WTC11 (cell line): ENCODE data around the gene CPXM2. TPM values are rescaled to one million over a fixed set of nuclear protein-coding genes. Genes with fewer than 3 reads are reported as not detected.

Source experiments
- ATAC-seq: fragments of 200-7000 bp; cut with Tn5 transposase; 2 replicates; pipeline ENCODE4 v1.10.0; 2021; ENCODE audit warnings: mild to moderate bottlenecking, moderate library complexity
- CTCF ChIA-PET: fragments of 300-600 bp; sonication (Branson Sonifier 250); formaldehyde crosslinking; loops from one replicate; lab custom pipeline; 2021; ENCODE audit warnings: antibody characterized with exemption; lab: Charles Lee
- POLR2A ChIA-PET: fragments of 350-600 bp; sonication (Branson Sonifier 250); formaldehyde crosslinking; loops from one replicate; lab custom pipeline; 2021; ENCODE audit warnings: antibody characterized with exemption; lab: Charles Lee
- DNase-seq: peaks from one replicate; pipeline ENCODE4 v3.0.0; 2021; ENCODE audit warnings: low spot score
- H3K27ac Mint-ChIP-seq: 2 replicates; pipeline ENCODE4 v1.8.0; 2021; ENCODE audit warnings: mixed read lengths
- H3K27me3 Mint-ChIP-seq: 2 replicates; pipeline ENCODE4 v1.8.0; 2021; ENCODE audit warnings: low read depth, mild to moderate bottlenecking, moderate library complexity, mixed read lengths
- H3K36me3 Mint-ChIP-seq: 2 replicates; pipeline ENCODE4 v1.8.0; 2021; ENCODE audit warnings: mixed read lengths
- H3K4me1 Mint-ChIP-seq: 2 replicates; pipeline ENCODE4 v1.8.0; 2022; ENCODE audit warnings: mixed read lengths
- H3K4me3 Mint-ChIP-seq: 2 replicates; pipeline ENCODE4 v1.8.0; 2021; ENCODE audit warnings: mild to moderate bottlenecking, moderate library complexity, mixed read lengths
- H3K9me3 Mint-ChIP-seq: 2 replicates; pipeline ENCODE4 v1.8.0; 2021; ENCODE audit warnings: mixed read lengths
- ATF6 ChIP-seq: sonication (generic); formaldehyde crosslinking; IDR thresholded peaks from 2 replicates; pipeline ENCODE4 v1.8.1; 2023; ENCODE audit warnings: mild to moderate bottlenecking, missing genetic modification reagents
- CBFB ChIP-seq: sonication (generic); formaldehyde crosslinking; IDR thresholded peaks from 2 replicates; pipeline ENCODE4 v1.8.1; 2022; ENCODE audit warnings: mild to moderate bottlenecking, low read depth, missing genetic modification reagents
- CDX4 ChIP-seq: fragments of 250-450 bp; sonication (Bioruptor Pico); IDR thresholded peaks from 2 replicates; pipeline ENCODE4 v1.9.0; 2021; ENCODE audit warnings: moderate library complexity, mild to moderate bottlenecking, inconsistent platforms, borderline replicate concordance
- CREM ChIP-seq: sonication (generic); formaldehyde crosslinking; IDR thresholded peaks from 2 replicates; pipeline ENCODE4 v1.8.1; 2022; ENCODE audit warnings: mild to moderate bottlenecking, missing genetic modification reagents, moderate library complexity
- ESRRA ChIP-seq: sonication (generic); formaldehyde crosslinking; IDR thresholded peaks from 2 replicates; pipeline ENCODE4 v1.8.1; 2022; ENCODE audit warnings: mild to moderate bottlenecking, missing genetic modification reagents, borderline replicate concordance
- FOXK1 ChIP-seq: sonication (generic); formaldehyde crosslinking; IDR thresholded peaks from 2 replicates; pipeline ENCODE4 v1.8.0; 2022; ENCODE audit warnings: mild to moderate bottlenecking, moderate library complexity, missing genetic modification reagents
- FOXP1 ChIP-seq: sonication (generic); formaldehyde crosslinking; IDR thresholded peaks from 2 replicates; pipeline ENCODE4 v1.8.0; 2022; ENCODE audit warnings: missing genetic modification reagents, mild to moderate bottlenecking, moderate library complexity, borderline replicate concordance
- GTF2I ChIP-seq: fragments of 250-450 bp; sonication (Bioruptor Pico); conservative IDR thresholded peaks from 2 replicates; pipeline ENCODE4 v1.4.0; 2021; ENCODE audit warnings: mild to moderate bottlenecking
- HMGA2 ChIP-seq: fragments of 250-450 bp; sonication (Bioruptor Pico); IDR thresholded peaks from 2 replicates; pipeline ENCODE4 v1.4.0; 2021; ENCODE audit warnings: mild to moderate bottlenecking, moderate library complexity
- JUN ChIP-seq: sonication (generic); formaldehyde crosslinking; IDR thresholded peaks from 2 replicates; pipeline ENCODE4 v1.8.0; 2023; ENCODE audit warnings: mild to moderate bottlenecking, missing genetic modification reagents
- MAX ChIP-seq: sonication (generic); formaldehyde crosslinking; IDR thresholded peaks from 2 replicates; pipeline ENCODE4 v1.8.0; 2022; ENCODE audit warnings: mild to moderate bottlenecking, missing genetic modification reagents
- NR1H2 ChIP-seq: sonication (generic); formaldehyde crosslinking; IDR thresholded peaks from 2 replicates; pipeline ENCODE4 v1.9.0; 2021; ENCODE audit warnings: mild to moderate bottlenecking, moderate library complexity, missing genetic modification reagents
- NR2C2 ChIP-seq: sonication (generic); formaldehyde crosslinking; IDR thresholded peaks from 2 replicates; pipeline ENCODE4 v1.8.0; 2022; ENCODE audit warnings: mild to moderate bottlenecking, missing genetic modification reagents
- OVOL2 ChIP-seq: fragments of 250-450 bp; sonication (Bioruptor Pico); IDR thresholded peaks from 2 replicates; pipeline ENCODE4 v1.9.0; 2021; ENCODE audit warnings: mild to moderate bottlenecking, borderline replicate concordance
- RELA ChIP-seq: sonication (generic); formaldehyde crosslinking; IDR thresholded peaks from 2 replicates; pipeline ENCODE4 v1.8.1; 2022; ENCODE audit warnings: missing genetic modification reagents, mild to moderate bottlenecking, borderline replicate concordance
- SOX15 ChIP-seq: fragments of 250-450 bp; sonication (Bioruptor Pico); IDR thresholded peaks from 2 replicates; pipeline ENCODE4 v1.9.0; 2021; ENCODE audit warnings: mild to moderate bottlenecking
- SP1 ChIP-seq: sonication (generic); formaldehyde crosslinking; conservative IDR thresholded peaks from 2 replicates; pipeline ENCODE4 v1.8.1; 2022; ENCODE audit warnings: missing genetic modification reagents
- TEAD4 ChIP-seq: sonication (generic); formaldehyde crosslinking; IDR thresholded peaks from 2 replicates; pipeline ENCODE4 v1.8.0; 2022; ENCODE audit warnings: mild to moderate bottlenecking, missing genetic modification reagents
- ZMAT4 ChIP-seq: fragments of 250-450 bp; sonication (Bioruptor Pico); IDR thresholded peaks from 2 replicates; pipeline ENCODE4 v1.9.0; 2021; ENCODE audit warnings: mild to moderate bottlenecking
- ZNF138 ChIP-seq: sonication (generic); formaldehyde crosslinking; conservative IDR thresholded peaks from 2 replicates; pipeline ENCODE4 v1.8.1; 2022; ENCODE audit warnings: mild to moderate bottlenecking, moderate library complexity, missing genetic modification reagents
- ZNF219 ChIP-seq: sonication (generic); formaldehyde crosslinking; IDR thresholded peaks from 2 replicates; pipeline ENCODE4 v1.8.0; 2023; ENCODE audit warnings: missing genetic modification reagents, mild to moderate bottlenecking, borderline replicate concordance
- ZNF425 ChIP-seq: fragments of 250-450 bp; sonication (Bioruptor Pico); conservative IDR thresholded peaks from 2 replicates; pipeline ENCODE4 v1.9.0; 2021; ENCODE audit warnings: mild to moderate bottlenecking
- total RNA-seq: library from RNA; stranded (reverse); gene quantifications from 3 replicates; pipeline ENCODE4 v1.2.3, GENCODE V29; 2021
- TF ChIP-seq, protein P1 (sequence below): sonication (generic); formaldehyde crosslinking; IDR thresholded peaks from 2 replicates; pipeline ENCODE4 v1.8.1; 2022; ENCODE audit warnings: low read depth, missing genetic modification reagents, borderline replicate concordance
- TF ChIP-seq, protein P2 (sequence below): sonication (generic); formaldehyde crosslinking; IDR thresholded peaks from 2 replicates; pipeline ENCODE4 v1.8.1; 2022; ENCODE audit warnings: low read depth, mild to moderate bottlenecking, moderate library complexity, missing genetic modification reagents, borderline replicate concordance
- TF ChIP-seq, protein P3 (sequence below): sonication (generic); formaldehyde crosslinking; IDR thresholded peaks from 2 replicates; pipeline ENCODE4 v1.8.0; 2023; ENCODE audit warnings: missing genetic modification reagents

CPXM2 gene
- total RNA-seq, 1 experiment from 2014 or later, result 3.4 TPM

DNA sequence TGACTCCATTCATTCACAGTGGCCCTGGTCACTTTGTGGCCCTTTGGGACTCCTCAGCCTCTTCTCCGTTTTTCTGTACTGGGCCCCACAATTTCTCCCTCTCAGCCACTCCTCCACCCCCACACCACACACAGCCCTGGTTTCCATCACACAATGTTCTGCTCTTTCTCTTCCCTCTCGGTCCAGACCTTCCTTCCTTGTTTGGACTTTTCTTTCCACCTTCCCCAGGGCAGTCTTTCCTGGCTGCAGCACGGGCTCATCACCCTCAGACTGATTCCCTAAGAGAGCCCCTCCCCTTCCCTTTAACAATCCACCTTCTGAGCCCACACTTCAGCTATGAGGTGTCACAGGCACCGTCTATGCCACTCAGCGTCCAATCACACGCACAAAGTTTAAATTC, 25.7 kb downstream of the CPXM2 start:
- ChIA-PET POLR2A (no interaction called here), CTCF (interaction anchor here (0.7 to 1.2 kb wide), 3 partner anchors 26 to 96 kb away, joined by 3 read pairs; no protein-coding TSS in a partner anchor)
- ATAC-seq (no peak), DNase-seq (no peak)
- H3K36me3 Mint-ChIP-seq, result 0 out of 2 replicates have a peak, but pooled peaks cover 4% of the 10 kb centered on the region
- no peaks in the 10 kb centered on the region for H3K27me3 Mint-ChIP-seq
- TF ChIP-seq, protein P1, sequence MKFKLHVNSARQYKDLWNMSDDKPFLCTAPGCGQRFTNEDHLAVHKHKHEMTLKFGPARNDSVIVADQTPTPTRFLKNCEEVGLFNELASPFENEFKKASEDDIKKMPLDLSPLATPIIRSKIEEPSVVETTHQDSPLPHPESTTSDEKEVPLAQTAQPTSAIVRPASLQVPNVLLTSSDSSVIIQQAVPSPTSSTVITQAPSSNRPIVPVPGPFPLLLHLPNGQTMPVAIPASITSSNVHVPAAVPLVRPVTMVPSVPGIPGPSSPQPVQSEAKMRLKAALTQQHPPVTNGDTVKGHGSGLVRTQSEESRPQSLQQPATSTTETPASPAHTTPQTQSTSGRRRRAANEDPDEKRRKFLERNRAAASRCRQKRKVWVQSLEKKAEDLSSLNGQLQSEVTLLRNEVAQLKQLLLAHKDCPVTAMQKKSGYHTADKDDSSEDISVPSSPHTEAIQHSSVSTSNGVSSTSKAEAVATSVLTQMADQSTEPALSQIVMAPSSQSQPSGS (CRISPR knock-in tag), result no peak
- TF ChIP-seq ZMAT4 (no peak), GTF2I (CRISPR knock-in tag) (no peak), CREM (CRISPR knock-in tag) (no peak), CDX4 (CRISPR knock-in tag) (no peak), FOXP1 (CRISPR knock-in tag) (no peak), ZNF425 (CRISPR knock-in tag) (no peak), FOXK1 (CRISPR knock-in tag) (no peak), CBFB (CRISPR knock-in tag) (no peak), ZNF138 (no peak), ESRRA (CRISPR knock-in tag) (no peak), SOX15 (no peak), HMGA2 (CRISPR knock-in tag) (no peak), ZNF219 (CRISPR knock-in tag) (no peak), OVOL2 (no peak), NR1H2 (CRISPR knock-in tag) (no peak), MAX (CRISPR knock-in tag) (no peak), SP1 (CRISPR knock-in tag) (no peak)
- TF ChIP-seq, protein P2, sequence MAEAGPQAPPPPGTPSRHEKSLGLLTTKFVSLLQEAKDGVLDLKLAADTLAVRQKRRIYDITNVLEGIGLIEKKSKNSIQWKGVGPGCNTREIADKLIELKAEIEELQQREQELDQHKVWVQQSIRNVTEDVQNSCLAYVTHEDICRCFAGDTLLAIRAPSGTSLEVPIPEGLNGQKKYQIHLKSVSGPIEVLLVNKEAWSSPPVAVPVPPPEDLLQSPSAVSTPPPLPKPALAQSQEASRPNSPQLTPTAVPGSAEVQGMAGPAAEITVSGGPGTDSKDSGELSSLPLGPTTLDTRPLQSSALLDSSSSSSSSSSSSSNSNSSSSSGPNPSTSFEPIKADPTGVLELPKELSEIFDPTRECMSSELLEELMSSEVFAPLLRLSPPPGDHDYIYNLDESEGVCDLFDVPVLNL (CRISPR knock-in tag), result no peak
- H3K9me3 Mint-ChIP-seq, result no peaks in the 10 kb centered on the region
- H3K4me1 Mint-ChIP-seq, result peaks cover 37% of the 10 kb centered on the region
- no peak overlapping the region for H3K4me3 Mint-ChIP-seq
- no peak overlapping the region for H3K27ac Mint-ChIP-seq

DNA sequence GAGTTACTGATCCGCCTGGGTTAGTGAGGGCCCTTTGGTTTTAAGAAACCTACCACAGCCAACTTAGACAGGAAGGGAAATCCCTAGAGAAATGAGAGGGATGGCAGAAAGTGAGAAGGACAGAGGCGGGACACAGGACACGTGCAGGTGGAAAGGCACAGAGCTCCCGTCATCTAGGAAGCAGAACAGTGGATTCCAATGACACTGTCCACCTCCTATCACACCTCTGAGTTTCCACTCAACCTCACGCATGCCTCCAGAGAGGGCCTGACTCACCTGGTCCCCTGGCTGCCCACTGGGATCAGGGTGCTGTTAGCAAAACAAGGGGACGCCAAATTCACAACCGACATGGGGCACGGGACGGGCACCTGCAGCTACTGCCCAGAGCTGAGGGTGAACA, 26.3 kb downstream of the CPXM2 start:
- 0 out of 2 replicates have a peak, but pooled peaks cover 4% of the 10 kb centered on the region for H3K36me3 Mint-ChIP-seq
- ChIA-PET CTCF (interaction anchor here (1.4 kb wide), 1 partner anchor 178 kb away, joined by 3 read pairs; no protein-coding TSS in a partner anchor), POLR2A (no interaction called here)
- H3K27ac Mint-ChIP-seq, result no peak overlapping the region
- no peaks in the 10 kb centered on the region for H3K9me3 Mint-ChIP-seq
- DNase-seq (no peak), ATAC-seq (no peak)
- no peaks in the 10 kb centered on the region for H3K27me3 Mint-ChIP-seq
- H3K4me1 Mint-ChIP-seq, result peaks cover 34% of the 10 kb centered on the region
- no peak overlapping the region for H3K4me3 Mint-ChIP-seq
- TF ChIP-seq, protein P3, sequence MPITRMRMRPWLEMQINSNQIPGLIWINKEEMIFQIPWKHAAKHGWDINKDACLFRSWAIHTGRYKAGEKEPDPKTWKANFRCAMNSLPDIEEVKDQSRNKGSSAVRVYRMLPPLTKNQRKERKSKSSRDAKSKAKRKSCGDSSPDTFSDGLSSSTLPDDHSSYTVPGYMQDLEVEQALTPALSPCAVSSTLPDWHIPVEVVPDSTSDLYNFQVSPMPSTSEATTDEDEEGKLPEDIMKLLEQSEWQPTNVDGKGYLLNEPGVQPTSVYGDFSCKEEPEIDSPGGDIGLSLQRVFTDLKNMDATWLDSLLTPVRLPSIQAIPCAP (CRISPR knock-in tag), result no peak
- TF ChIP-seq, protein P1 (CRISPR knock-in tag), result no peak
- TF ChIP-seq ATF6 (CRISPR knock-in tag) (no peak), TEAD4 (no peak), RELA (no peak), CREM (CRISPR knock-in tag) (no peak), NR2C2 (no peak), JUN (CRISPR knock-in tag) (no peak)
